GM21717 (cell line): ENCODE measurements around the gene IGFN1.

ENCODE experiments used
- ATAC-seq: cut with Tn5 transposase; IDR thresholded peaks from one replicate; pipeline ENCODE4 v1.9.1; 2021; ENCODE audit warnings: mild to moderate bottlenecking, moderate library complexity; ENCODE audit not compliant: unreplicated experiment

Gene IGFN1

GRCh38 chr1:201215531-201216357 lies 25.1 kb downstream of the IGFN1 start:
- ATAC-seq, result no peak

- no peak for ATAC-seq
These were observed 25.9 kb downstream of the IGFN1 start for GRCh38 chr1:201216395-201217085.

- no peak for ATAC-seq
These were observed 26.5 kb downstream of the IGFN1 start for GRCh38 chr1:201217146-201217545.

GRCh38 chr1:201217851-201218250 lies 27.2 kb downstream of the IGFN1 start:
- no peak for ATAC-seq

GRCh38 chr1:201218409-201218808 lies 27.8 kb downstream of the IGFN1 start:
- ATAC-seq, result no peak

GRCh38 chr1:201219481-201220387 lies 29.1 kb downstream of the IGFN1 start:
- no peak for ATAC-seq

- ATAC-seq, result no peak
These were observed 29.7 kb downstream of the IGFN1 start for GRCh38 chr1:201220388-201220715.

- ATAC-seq, result no peak
These were observed 30.7 kb downstream of the IGFN1 start for GRCh38 chr1:201221201-201221846.

GRCh38 chr1:201222125-201222524 lies 31.5 kb downstream of the IGFN1 start:
- no peak for ATAC-seq

GRCh38 chr1:201223852-201224665 lies 33.4 kb downstream of the IGFN1 start:
- ATAC-seq, result no peak

GRCh38 chr1:201224666-201225370 lies 34.2 kb downstream of the IGFN1 start:
- no peak for ATAC-seq

- ATAC-seq, result no peak
These were observed 35.5 kb downstream of the IGFN1 start for GRCh38 chr1:201226178-201226514.

- ATAC-seq, result no peak
These were observed 36.4 kb downstream of the IGFN1 start for GRCh38 chr1:201226859-201227488.

- ATAC-seq, result no peak
These were observed 37.7 kb downstream of the IGFN1 start for GRCh38 chr1:201228011-201228983.

GRCh38 chr1:201229095-201229494 lies 38.5 kb downstream of the IGFN1 start:
- no peak for ATAC-seq

GRCh38 chr1:201229771-201230635 lies 39.4 kb downstream of the IGFN1 start:
- ATAC-seq, result no peak

- ATAC-seq, result no peak
These were observed 40.1 kb downstream of the IGFN1 start for GRCh38 chr1:201230676-201231075.
